ENCODE measurements around the gene TMEM238L.
A peak's percentile ranks its signal among the peaks of the same experiment; 100 is the strongest.

GRCh38 chr17:10803830-10804475, at the start of gene TMEM238L:
- TF ChIP-seq, protein P1, sequence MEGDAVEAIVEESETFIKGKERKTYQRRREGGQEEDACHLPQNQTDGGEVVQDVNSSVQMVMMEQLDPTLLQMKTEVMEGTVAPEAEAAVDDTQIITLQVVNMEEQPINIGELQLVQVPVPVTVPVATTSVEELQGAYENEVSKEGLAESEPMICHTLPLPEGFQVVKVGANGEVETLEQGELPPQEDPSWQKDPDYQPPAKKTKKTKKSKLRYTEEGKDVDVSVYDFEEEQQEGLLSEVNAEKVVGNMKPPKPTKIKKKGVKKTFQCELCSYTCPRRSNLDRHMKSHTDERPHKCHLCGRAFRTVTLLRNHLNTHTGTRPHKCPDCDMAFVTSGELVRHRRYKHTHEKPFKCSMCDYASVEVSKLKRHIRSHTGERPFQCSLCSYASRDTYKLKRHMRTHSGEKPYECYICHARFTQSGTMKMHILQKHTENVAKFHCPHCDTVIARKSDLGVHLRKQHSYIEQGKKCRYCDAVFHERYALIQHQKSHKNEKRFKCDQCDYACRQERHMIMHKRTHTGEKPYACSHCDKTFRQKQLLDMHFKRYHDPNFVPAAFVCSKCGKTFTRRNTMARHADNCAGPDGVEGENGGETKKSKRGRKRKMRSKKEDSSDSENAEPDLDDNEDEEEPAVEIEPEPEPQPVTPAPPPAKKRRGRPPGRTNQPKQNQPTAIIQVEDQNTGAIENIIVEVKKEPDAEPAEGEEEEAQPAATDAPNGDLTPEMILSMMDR (IDR thresholded peaks at IDR 0.05), result no peak
- peak in 1 of 4 donors; percentile 31 for TF ChIP-seq POLR2A (IDR thresholded peaks at IDR 0.05)

Data from esophagus squamous epithelium (tissue), 4 donors.